Upper lobe of right lung (tissue), 1 donor: ENCODE data around the gene SND1. TPM values are rescaled to one million over a fixed set of nuclear protein-coding genes. Genes with fewer than 3 reads are reported as not detected.

Source experiments
- ATAC-seq: fragments of 200-7000 bp; cut with Tn5 transposase; one replicate; pipeline ENCODE4 v1.9.1; 2020; ENCODE audit warnings: mild to moderate bottlenecking, moderate library complexity
- DNase-seq: peaks from one replicate; pipeline ENCODE4 v3.0.0-alpha.2; 2020
- H3K27ac ChIP-seq: fragments of 200-600 bp; one replicate; pipeline ENCODE4 v1.8.0; 2022
- H3K27me3 ChIP-seq: fragments of 200-600 bp; one replicate; pipeline ENCODE4 v1.8.0; 2022; ENCODE audit warnings: mild to moderate bottlenecking
- H3K36me3 ChIP-seq: fragments of 200-600 bp; one replicate; pipeline ENCODE4 v1.8.0; 2022
- H3K4me1 ChIP-seq: fragments of 200-600 bp; one replicate; pipeline ENCODE4 v1.8.0; 2022
- H3K4me3 ChIP-seq: fragments of 200-600 bp; one replicate; pipeline ENCODE4 v1.8.0; 2022; ENCODE audit warnings: mild to moderate bottlenecking
- H3K9me3 ChIP-seq: fragments of 200-600 bp; one replicate; pipeline ENCODE4 v1.8.0; 2022
- intact Hi-C: fragments of 100-400 bp; cut with DNase I; formaldehyde crosslinking; loops from one replicate; pipeline ENCODE4 v1.11.0; 2022
- total RNA-seq: library from RNA; stranded (reverse); fragmentation: NEBNext Ultra II Directional; extraction: Animal tissue kit (Norgen Biotek cat#: 25700); gene quantifications from one replicate; pipeline ENCODE4 v1.2.1, GENCODE V29; 2021
- TF ChIP-seq, protein P1 (sequence below): fragments of 200-600 bp; IDR thresholded peaks from one replicate; pipeline ENCODE4 v1.8.0; 2022; ENCODE audit warnings: antibody characterized with exemption
- donor health status: DM: no; HTN: yes; CAD: no; lungs with severe emphysema.

SND1 gene
- total RNA-seq, 1 donor from 2014 or later = 150 TPM

DNA sequence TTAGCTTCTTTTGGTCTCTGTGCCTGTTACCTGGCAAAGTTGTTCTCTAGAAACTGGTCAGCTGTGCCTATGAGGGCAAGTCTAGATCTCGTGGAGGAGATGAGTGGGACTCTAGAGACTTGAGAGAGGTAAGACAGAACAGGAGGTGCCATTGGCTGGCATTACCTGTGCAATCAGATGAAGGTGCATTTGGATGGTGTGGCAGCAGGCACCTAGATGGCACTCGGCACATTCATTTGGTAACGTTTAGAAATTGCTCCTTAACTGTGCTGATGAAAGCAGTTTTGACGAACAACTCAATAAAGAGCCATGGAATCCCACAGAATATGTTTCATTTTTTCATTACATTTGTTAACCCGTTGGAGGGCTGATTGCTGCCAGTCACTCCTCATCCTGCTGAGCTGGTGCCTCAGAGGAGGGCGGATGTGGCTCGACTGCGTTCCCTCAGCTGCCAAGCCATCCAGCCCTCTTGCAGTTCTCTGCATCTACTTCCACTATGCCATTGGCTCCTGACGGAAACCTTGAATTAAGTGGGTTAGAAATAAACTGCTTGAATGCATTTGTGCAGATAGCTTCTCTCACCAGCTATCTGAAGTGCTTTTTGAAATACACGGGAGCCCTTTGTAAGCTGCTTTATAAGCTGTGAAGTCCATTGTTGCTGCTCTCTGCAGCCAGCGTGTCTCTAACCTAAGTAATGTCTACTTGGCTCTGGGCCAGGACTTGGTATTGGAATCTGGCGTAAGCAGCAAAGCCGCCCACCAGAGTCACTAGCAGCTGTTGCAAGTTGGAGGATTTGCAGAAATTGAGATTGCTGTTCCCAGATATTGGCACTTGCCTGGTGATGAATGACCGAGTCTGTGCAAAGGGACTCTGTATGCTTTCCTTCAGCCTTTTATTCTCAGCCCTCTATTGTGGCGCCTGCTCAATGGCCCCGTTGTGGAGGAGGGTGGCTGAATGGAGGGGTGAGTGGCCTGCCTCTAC is 291.8 kb downstream of the SND1 start:
- ATAC-seq (no peak), DNase-seq (no peak)
- H3K4me1 ChIP-seq = no peaks in the 10 kb centered on the region
- H3K27me3 ChIP-seq = no peaks in the 10 kb centered on the region
- H3K36me3 ChIP-seq = no peaks in the 10 kb centered on the region
- no peak overlapping the region for H3K4me3 ChIP-seq
- no peak overlapping the region for H3K27ac ChIP-seq
- intact Hi-C loops = no loop called here
- no peaks in the 10 kb centered on the region for H3K9me3 ChIP-seq
- TF ChIP-seq, protein P1, sequence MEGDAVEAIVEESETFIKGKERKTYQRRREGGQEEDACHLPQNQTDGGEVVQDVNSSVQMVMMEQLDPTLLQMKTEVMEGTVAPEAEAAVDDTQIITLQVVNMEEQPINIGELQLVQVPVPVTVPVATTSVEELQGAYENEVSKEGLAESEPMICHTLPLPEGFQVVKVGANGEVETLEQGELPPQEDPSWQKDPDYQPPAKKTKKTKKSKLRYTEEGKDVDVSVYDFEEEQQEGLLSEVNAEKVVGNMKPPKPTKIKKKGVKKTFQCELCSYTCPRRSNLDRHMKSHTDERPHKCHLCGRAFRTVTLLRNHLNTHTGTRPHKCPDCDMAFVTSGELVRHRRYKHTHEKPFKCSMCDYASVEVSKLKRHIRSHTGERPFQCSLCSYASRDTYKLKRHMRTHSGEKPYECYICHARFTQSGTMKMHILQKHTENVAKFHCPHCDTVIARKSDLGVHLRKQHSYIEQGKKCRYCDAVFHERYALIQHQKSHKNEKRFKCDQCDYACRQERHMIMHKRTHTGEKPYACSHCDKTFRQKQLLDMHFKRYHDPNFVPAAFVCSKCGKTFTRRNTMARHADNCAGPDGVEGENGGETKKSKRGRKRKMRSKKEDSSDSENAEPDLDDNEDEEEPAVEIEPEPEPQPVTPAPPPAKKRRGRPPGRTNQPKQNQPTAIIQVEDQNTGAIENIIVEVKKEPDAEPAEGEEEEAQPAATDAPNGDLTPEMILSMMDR = no peak

DNA sequence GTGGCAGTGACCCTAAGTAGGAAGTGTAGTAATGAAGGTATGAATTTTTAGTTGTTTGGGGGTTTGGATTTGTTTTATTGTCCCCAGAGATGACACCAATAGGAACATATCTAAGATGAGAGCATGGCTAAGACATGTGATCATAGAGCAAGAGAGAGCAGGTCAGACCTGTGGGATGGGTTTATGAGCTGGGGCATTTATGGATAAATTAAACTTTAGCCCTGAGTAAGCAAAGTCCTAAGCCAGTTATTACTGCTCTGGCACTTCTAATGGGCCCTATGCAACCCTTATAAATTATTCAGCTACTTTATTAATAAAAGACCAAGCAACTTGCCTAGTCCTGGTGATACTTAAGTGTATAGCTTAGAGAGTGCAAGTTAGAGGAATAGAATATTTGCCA is 294.1 kb downstream of the SND1 start:
- Histone ChIP-seq H3K4me3 (no peak overlapping the region), H3K4me1 (peaks cover 12% of the 10 kb centered on the region), H3K9me3 (no peaks in the 10 kb centered on the region), H3K27me3 (no peaks in the 10 kb centered on the region), H3K36me3 (no peaks in the 10 kb centered on the region), H3K27ac (no peak overlapping the region)
- no peak for ATAC-seq
- TF ChIP-seq, protein P1 = no peak
- DNase-seq = no peak
- intact Hi-C loops = no loop called here

DNA sequence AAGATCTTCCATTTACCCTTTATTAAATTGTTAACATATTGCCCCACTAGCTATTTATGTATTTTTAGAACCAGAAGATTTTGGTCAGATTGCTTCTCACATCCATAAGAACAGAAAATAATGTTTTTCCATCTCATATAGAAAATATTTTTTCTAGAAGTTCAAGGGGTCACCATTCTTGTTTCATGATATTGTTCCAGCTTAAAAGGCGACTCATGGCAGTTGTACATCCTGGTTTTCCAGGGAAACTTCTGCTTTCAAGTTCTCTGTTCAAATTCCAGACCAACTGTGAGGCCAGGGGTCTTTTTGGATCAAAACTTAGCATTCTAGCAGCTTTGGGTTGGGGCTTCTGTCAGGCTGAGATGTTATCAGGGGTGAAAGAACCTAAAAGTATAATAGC is 294.9 kb downstream of the SND1 start:
- Histone ChIP-seq H3K9me3 (no peaks in the 10 kb centered on the region), H3K4me3 (no peak overlapping the region), H3K27me3 (no peaks in the 10 kb centered on the region), H3K4me1 (peaks cover 12% of the 10 kb centered on the region), H3K27ac (no peak overlapping the region), H3K36me3 (no peaks in the 10 kb centered on the region)
- ATAC-seq (no peak), DNase-seq (no peak)
- intact Hi-C loops = no loop called here
- TF ChIP-seq, protein P1 = no peak

- DNase-seq = no peak
- intact Hi-C loops = no loop called here
Observed at GRCh38 chr7:127948312-127948711, 296.3 kb downstream of the SND1 start.

DNA sequence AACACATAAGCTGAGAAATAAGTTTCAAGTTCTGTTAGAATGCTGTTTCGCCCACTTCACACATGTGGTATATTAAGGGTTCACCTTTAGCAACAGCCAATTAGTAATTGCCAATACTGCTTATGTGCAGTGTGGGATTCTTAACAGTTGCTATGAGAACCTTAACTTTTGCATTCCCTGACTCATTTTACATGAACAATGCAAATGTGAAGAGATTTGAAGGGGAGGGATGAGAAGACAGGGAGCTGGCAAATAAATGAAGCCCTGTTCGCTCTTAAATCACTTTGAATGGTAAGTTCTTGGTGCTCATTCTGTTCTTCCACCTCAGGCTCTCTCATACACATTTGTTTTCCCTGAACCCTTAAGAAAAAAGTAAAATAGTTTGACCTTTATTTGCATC is 296.9 kb downstream of the SND1 start:
- no peaks in the 10 kb centered on the region for H3K9me3 ChIP-seq
- intact Hi-C loops = no loop called here
- peaks cover 16% of the 10 kb centered on the region for H3K4me1 ChIP-seq
- DNase-seq = no peak
- no peaks in the 10 kb centered on the region for H3K27me3 ChIP-seq
- no peaks in the 10 kb centered on the region for H3K36me3 ChIP-seq
- no peak overlapping the region for H3K27ac ChIP-seq
- no peak for ATAC-seq
- H3K4me3 ChIP-seq = no peak overlapping the region
- TF ChIP-seq, protein P1 = no peak

More at GRCh38 chr7:127948312-127948711, 296.3 kb downstream of the SND1 start:
- ATAC-seq = no peak
- TF ChIP-seq, protein P1 = no peak
- Histone ChIP-seq H3K9me3 (no peaks in the 10 kb centered on the region), H3K4me3 (no peak overlapping the region), H3K27me3 (no peaks in the 10 kb centered on the region), H3K27ac (no peak overlapping the region), H3K36me3 (no peaks in the 10 kb centered on the region), H3K4me1 (peaks cover 12% of the 10 kb centered on the region)
